Endothelial cell (in vitro differentiated cells): ENCODE measurements around the gene OR51E2. TPM values are rescaled to one million over a fixed set of nuclear protein-coding genes. Genes with fewer than 3 reads are reported as not detected.

Experiments
- DNase-seq: peaks from one replicate; pipeline ENCODE4 v3.0.0; 2021; ENCODE audit warnings: low spot score
- H3K27ac Mint-ChIP-seq: one replicate; pipeline ENCODE4 v1.8.0; 2021; ENCODE audit warnings: mixed read lengths, inconsistent platforms; ENCODE audit not compliant: unreplicated experiment
- H3K27me3 Mint-ChIP-seq: one replicate; pipeline ENCODE4 v1.8.0; 2021; ENCODE audit warnings: mild to moderate bottlenecking, moderate library complexity, mixed read lengths, inconsistent platforms; ENCODE audit not compliant: unreplicated experiment
- H3K36me3 Mint-ChIP-seq: one replicate; pipeline ENCODE4 v1.8.0; 2021; ENCODE audit warnings: mild to moderate bottlenecking, low read depth, mixed read lengths, inconsistent platforms; ENCODE audit not compliant: unreplicated experiment
- H3K4me1 Mint-ChIP-seq: one replicate; pipeline ENCODE4 v1.8.0; 2021; ENCODE audit warnings: mild to moderate bottlenecking, mixed read lengths, inconsistent platforms; ENCODE audit not compliant: unreplicated experiment
- H3K4me3 Mint-ChIP-seq: one replicate; pipeline ENCODE4 v1.8.0; 2021; ENCODE audit warnings: mild to moderate bottlenecking, mixed read lengths, inconsistent platforms; ENCODE audit not compliant: unreplicated experiment
- H3K9me3 Mint-ChIP-seq: one replicate; pipeline ENCODE4 v1.8.0; 2021; ENCODE audit warnings: mixed read lengths, inconsistent platforms; ENCODE audit not compliant: unreplicated experiment
- total RNA-seq: library from RNA; stranded (reverse); fragmentation: NEBNext Ultra II Directional; extraction: Animal tissue kit (Norgen Biotek cat#: 25700); gene quantifications from one replicate; pipeline ENCODE4 v1.2.1, GENCODE V29; 2021; ENCODE audit not compliant: unreplicated experiment
- TF ChIP-seq, protein P1 (sequence below): fragments of 200-600 bp; sonication (generic); IDR thresholded peaks from one replicate; pipeline ENCODE4 v1.5.0; 2021; ENCODE audit warnings: antibody characterized with exemption; ENCODE audit not compliant: unreplicated experiment

Gene OR51E2
- total RNA-seq, 1 donor from 2014 or later, result not detected

- no peak for DNase-seq
- Mint-ChIP-seq H3K9me3 (no peaks in the 10 kb centered on the region), H3K4me1 (no peaks in the 10 kb centered on the region), H3K4me3 (no peak overlapping the region), H3K27me3 (no peaks in the 10 kb centered on the region), H3K27ac (no peak overlapping the region), H3K36me3 (no peaks in the 10 kb centered on the region)
- TF ChIP-seq, protein P1, sequence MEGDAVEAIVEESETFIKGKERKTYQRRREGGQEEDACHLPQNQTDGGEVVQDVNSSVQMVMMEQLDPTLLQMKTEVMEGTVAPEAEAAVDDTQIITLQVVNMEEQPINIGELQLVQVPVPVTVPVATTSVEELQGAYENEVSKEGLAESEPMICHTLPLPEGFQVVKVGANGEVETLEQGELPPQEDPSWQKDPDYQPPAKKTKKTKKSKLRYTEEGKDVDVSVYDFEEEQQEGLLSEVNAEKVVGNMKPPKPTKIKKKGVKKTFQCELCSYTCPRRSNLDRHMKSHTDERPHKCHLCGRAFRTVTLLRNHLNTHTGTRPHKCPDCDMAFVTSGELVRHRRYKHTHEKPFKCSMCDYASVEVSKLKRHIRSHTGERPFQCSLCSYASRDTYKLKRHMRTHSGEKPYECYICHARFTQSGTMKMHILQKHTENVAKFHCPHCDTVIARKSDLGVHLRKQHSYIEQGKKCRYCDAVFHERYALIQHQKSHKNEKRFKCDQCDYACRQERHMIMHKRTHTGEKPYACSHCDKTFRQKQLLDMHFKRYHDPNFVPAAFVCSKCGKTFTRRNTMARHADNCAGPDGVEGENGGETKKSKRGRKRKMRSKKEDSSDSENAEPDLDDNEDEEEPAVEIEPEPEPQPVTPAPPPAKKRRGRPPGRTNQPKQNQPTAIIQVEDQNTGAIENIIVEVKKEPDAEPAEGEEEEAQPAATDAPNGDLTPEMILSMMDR, result no peak
Observed at GRCh38 chr11:4673781-4674180, 23.9 kb downstream of the OR51E2 start.

DNA sequence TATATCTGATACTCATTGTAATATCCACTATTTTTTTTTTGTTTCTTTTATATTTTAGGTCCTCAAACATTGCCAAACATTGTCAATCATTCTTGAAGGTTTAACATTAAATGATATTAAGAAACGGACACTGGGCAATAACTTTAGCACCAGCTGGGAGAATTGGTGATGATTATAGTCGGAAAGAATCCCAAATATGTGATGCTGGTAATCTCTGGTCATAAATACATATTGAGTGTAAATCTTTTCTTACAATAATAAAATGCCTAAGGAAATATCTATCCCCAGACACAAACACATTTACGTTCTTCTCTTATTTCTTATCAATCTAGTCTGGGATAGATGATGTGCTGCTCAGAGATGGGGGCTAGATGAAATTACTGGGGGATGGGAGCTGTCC is 25.2 kb downstream of the OR51E2 start:
- Mint-ChIP-seq H3K27me3 (no peaks in the 10 kb centered on the region), H3K4me1 (no peaks in the 10 kb centered on the region), H3K36me3 (no peaks in the 10 kb centered on the region), H3K4me3 (no peak overlapping the region), H3K9me3 (no peaks in the 10 kb centered on the region), H3K27ac (no peak overlapping the region)
- no peak for DNase-seq
- TF ChIP-seq, protein P1, result no peak

DNA sequence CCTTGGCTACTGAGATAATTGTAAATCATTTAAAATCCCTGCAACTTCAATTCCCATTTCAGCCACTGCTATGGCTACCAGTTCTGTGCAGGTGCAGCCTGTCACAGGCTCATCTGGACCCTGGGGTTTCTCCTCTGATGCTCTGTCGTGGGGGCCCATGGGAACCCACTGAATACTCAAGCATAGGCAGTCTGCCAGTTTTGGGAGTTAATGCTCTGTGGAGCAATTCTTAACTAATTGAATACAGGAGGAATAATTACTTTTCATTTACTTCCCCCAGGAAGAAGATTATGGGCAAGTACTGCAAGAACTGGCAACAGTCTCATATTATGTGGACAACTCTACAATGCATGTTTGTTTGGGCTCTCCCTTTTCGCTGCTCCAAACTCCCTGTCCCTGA is 25.9 kb downstream of the OR51E2 start:
- Mint-ChIP-seq H3K36me3 (no peaks in the 10 kb centered on the region), H3K4me1 (no peaks in the 10 kb centered on the region), H3K27me3 (no peaks in the 10 kb centered on the region), H3K9me3 (no peaks in the 10 kb centered on the region), H3K27ac (no peak overlapping the region), H3K4me3 (no peak overlapping the region)
- TF ChIP-seq, protein P1, result no peak
- DNase-seq, result no peak

GRCh38 chr11:4665424-4665823 is 32.2 kb downstream of the OR51E2 start:
- no peak for DNase-seq
- Mint-ChIP-seq H3K27me3 (no peaks in the 10 kb centered on the region), H3K4me1 (peaks cover 13% of the 10 kb centered on the region), H3K27ac (no peak overlapping the region), H3K4me3 (no peak overlapping the region), H3K9me3 (no peaks in the 10 kb centered on the region), H3K36me3 (no peaks in the 10 kb centered on the region)
- TF ChIP-seq, protein P1, result no peak

GRCh38 chr11:4664786-4665185 is 32.9 kb downstream of the OR51E2 start:
- no peaks in the 10 kb centered on the region for H3K27me3 Mint-ChIP-seq
- H3K4me3 Mint-ChIP-seq, result no peak overlapping the region
- TF ChIP-seq, protein P1, result no peak
- no peaks in the 10 kb centered on the region for H3K9me3 Mint-ChIP-seq
- no peaks in the 10 kb centered on the region for H3K36me3 Mint-ChIP-seq
- H3K27ac Mint-ChIP-seq, result no peak overlapping the region
- H3K4me1 Mint-ChIP-seq, result peaks cover 15% of the 10 kb centered on the region
- no peak for DNase-seq
